IPS-NIHi7 (cell line): ENCODE measurements around the gene TGFBR2.

ENCODE experiments used
- DNase-seq: peaks from one replicate; pipeline ENCODE4 v3.0.0; 2012; ENCODE audit warnings: mixed read lengths; ENCODE audit errors: extremely low spot score

TGFBR2 gene

GRCh38 chr3:30719536-30719935 is 113.1 kb downstream of the TGFBR2 start:
- DNase-seq, result no peak

- DNase-seq, result no peak
These were observed 114.3 kb downstream of the TGFBR2 start for GRCh38 chr3:30720586-30721313.

- no peak for DNase-seq
These were observed 114.9 kb downstream of the TGFBR2 start for GRCh38 chr3:30721314-30721634.

GRCh38 chr3:30723211-30723610 is 116.8 kb downstream of the TGFBR2 start:
- DNase-seq, result no peak

- no peak for DNase-seq
These were observed 118.5 kb downstream of the TGFBR2 start for GRCh38 chr3:30724863-30725262.

GRCh38 chr3:30728143-30728542 is 121.7 kb downstream of the TGFBR2 start:
- DNase-seq, result no peak

- DNase-seq, result no peak
These were observed 123.1 kb downstream of the TGFBR2 start for GRCh38 chr3:30729512-30729911.

- DNase-seq, result no peak
These were observed 123.5 kb downstream of the TGFBR2 start for GRCh38 chr3:30729936-30730335.

GRCh38 chr3:30730967-30731366 is 124.6 kb downstream of the TGFBR2 start:
- no peak for DNase-seq

GRCh38 chr3:30733209-30733608 is 126.8 kb downstream of the TGFBR2 start:
- DNase-seq, result no peak

- DNase-seq, result no peak
These were observed 127.3 kb downstream of the TGFBR2 start for GRCh38 chr3:30733696-30734095.

- no peak for DNase-seq
These were observed 131.5 kb downstream of the TGFBR2 start for GRCh38 chr3:30737743-30738499.

- no peak for DNase-seq
These were observed 132.2 kb downstream of the TGFBR2 start for GRCh38 chr3:30738605-30739004.

- DNase-seq, result no peak
These were observed 135.5 kb downstream of the TGFBR2 start for GRCh38 chr3:30741889-30742288.

GRCh38 chr3:30742796-30743619 is 136.6 kb downstream of the TGFBR2 start:
- no peak for DNase-seq
